ENCODE data around the gene SLC25A10.
"Not testable (repeated sequence)": the region's sequence is repeated elsewhere in the genome, so short reads cannot be mapped to it uniquely, and the experiment has no call there.

The SLC25A10 gene, protein sequence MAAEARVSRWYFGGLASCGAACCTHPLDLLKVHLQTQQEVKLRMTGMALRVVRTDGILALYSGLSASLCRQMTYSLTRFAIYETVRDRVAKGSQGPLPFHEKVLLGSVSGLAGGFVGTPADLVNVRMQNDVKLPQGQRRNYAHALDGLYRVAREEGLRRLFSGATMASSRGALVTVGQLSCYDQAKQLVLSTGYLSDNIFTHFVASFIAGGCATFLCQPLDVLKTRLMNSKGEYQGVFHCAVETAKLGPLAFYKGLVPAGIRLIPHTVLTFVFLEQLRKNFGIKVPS

DNA sequence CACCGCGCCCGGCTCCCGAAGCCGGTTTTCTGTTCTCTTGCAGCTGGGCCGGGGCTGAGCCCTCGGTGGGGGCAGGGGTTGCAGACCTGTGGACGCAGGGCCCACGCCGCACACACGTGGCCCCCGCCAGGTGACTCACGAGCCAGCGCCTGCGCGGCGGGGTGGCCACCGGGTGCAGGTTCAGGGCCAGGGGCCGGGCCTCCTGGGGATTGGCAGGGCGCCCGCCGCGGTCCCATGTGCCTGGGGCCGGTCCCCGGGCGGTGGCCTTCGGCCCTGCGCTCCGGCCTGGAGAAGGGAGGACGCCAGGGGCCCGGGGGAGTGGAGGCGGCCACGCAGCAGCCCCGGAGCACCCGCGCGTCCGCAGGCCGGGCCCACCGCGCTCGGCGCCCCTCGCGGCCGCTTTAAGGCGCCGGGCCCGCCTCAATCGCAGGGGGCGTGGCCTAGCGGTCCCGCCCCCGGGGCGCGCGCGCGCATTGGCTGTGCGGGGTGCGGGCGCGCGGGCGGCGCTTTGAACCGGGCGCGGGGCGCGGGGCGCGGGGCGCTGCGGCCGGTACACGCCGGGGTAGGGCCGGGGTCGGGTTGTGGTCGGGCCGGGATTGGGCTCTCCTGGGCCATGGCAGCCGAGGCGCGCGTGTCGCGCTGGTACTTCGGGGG lies at the start of gene SLC25A10:
TSS of gene SLC25A10 (plus strand) at position 471 of the 654 bp plus-strand sequence. CDS start at position 614, 143 bp downstream.
- DNase-seq (ENCODE audit: low read depth in 2 of 2): peak; percentile 36 to 53

DNA sequence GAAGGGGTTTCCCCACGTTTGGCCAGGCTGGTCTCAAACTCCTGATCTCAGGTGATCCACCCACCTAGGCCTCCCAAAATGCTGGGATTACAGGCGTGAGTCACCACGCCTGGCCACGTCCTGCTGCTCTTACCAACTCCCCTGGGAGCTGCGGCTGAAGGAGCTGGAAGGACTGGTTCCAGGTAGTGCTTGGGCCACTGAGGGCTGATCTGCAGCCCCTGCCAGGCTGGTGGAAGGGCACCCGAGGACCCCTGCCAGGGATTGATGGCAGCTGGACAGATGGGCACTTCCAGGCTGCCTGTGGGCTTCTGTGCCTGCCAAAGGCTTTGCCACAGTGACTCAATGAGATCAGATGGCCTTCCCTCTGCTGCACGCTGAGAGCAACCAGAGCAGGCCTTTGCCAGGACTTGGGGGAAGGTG lies 48.0 kb upstream of the SLC25A10 start:
- no peak for DNase-seq (ENCODE audit: low read depth in 2 of 2)

DNA sequence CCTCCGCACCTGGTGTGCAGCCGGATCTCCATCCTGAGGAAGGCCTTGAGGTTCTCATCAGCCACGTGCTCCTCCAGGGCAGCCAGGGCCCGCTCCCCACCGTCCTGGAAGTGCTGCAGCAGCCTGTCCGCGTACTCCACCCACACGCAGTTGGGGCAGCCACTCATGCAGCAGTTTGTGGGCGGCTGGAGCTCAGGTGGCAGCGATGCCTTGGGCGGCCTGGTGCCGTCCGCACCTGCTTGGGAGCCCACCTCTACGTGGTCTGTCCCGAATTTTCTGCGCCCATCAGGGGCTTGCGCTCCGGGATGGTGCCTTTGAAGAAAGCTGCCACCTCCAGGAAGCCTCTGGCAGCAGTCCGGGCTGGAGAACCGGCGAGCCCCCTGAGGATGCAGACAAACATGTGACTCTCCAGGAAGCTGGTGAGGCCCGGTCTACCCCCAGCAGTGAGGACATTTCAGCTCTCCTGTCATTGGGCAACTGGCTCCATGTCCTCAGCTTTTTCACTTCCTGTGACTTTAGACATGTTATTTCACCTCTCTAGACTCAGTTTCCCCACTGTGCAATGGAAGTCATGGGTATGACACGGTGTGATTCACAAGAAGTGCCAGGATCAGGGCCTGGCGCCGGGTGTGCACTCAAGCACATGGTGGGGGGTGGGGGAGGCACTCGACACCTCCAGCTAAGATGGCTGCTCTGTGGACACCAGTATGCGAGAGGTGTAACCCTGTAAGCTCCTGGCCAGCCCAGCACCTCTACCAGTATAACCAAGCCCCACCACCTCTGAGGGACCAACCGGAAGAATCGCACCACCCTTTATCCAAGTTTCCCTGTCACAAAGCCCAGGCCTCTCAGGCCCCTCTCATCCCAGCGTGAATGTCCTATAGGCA lies 46.6 kb upstream of the SLC25A10 start:
- DNase-seq (ENCODE audit: low read depth in 2 of 2): no peak

DNA sequence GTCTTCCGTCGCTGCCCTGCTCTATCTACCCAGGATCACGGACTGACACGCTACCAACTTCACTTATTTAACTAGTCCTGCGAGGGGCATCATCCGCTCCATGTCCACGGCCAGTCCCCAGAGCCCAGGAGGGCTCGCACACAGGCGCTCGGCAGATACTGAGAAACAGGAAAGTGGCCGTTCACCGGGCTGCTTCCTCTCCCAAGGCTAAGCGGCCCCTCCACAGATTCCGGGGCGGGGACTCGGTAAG lies 46.1 kb upstream of the SLC25A10 start:
- DNase-seq (ENCODE audit: low read depth in 2 of 2): no peak

DNA sequence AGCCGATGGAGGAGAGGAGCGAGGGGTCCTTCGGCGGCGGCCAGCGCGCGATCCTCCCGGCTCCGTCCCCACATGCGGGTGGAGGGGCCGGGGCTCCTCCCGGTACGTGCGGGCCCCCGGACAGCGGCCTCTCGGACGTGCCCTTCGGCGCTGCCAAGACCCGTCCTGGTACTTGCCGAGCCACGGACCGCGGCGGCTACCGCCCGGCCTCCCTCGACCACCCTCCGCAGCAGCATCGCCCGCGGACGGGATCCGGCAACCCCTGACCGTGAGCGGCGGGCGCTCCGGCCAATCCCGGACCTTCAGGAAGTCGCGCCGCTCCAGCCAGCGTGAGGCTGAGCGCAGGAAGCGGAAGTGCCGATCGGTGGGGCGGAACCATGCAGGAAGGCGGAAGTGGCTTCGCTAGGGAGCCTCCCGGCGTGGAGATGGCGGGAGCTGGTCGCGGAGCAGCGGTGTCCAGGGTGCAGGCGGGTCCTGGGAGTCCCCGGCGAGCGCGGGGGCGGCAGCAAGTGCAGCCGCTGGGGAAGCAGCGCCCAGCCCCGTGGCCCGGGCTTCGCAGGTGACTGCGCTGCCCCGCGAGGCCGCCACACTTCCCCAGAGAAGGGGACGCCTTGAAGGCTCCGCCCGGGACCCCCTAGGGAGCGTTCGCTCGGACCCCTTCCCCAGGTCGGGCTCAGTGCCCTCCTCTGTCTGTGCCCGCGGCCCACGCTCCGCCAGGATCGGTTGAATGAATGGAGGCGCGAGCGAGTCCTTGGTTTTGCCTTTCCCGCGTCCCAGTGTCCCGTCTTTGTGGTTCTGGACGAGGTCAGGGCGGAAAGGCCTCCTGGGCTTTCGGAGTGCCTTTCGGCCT lies 45.5 kb upstream of the SLC25A10 start, which contains the start of the genes CCDC137 and OXLD1:
TSS of gene CCDC137 (plus strand) at position 396 of the 850 bp plus-strand sequence. CDS start at position 426, 30 bp downstream.
TSS of gene OXLD1 (minus strand) at position 264 of the 850 bp plus-strand sequence. CDS start at position 236, 28 bp downstream.
- peak; percentile 85 to 87 for DNase-seq (ENCODE audit: low read depth in 2 of 2)

DNA sequence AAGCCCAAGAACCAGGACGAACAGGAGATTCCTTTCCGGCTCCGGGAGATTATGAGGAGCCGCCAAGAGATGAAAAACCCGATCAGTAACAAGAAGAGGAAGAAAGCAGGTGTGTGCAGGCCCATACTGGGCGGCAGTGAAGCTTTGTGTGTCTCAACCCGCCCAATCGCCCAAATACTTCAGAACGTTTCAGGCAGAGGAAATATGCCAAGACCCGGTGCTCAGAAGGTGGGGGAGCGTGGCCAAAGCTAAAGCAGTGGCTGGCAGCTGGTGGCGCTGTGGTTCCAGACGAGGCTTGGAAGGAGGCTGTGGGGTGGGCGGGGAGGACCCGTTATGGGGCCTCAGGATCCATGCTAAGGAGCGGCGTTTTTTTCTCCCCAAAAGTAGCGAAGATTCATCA lies 44.3 kb upstream of the SLC25A10 start:
- no peak for DNase-seq (ENCODE audit: low read depth in 2 of 2)

DNA sequence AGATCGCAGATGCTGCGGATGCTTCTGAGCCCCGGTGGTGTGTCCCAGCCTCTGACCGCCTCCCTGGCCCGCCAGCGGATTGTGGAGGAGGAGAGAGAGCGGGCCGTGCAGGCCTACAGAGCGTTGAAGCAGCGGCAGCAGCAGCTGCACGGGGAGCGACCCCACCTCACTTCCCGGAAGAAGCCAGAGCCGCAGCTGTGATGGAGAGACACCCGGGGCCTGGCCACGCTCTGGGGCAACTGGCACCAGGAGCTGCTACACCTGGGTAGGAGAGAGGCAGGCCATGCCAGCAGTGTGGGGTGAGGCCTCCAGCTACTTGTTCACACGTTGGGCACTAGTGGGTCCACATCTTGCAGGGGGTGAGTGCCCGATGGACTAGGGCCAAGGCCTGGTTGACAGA lies 39.6 kb upstream of the SLC25A10 start:
- DNase-seq (ENCODE audit: low read depth in 2 of 2): no peak

DNA sequence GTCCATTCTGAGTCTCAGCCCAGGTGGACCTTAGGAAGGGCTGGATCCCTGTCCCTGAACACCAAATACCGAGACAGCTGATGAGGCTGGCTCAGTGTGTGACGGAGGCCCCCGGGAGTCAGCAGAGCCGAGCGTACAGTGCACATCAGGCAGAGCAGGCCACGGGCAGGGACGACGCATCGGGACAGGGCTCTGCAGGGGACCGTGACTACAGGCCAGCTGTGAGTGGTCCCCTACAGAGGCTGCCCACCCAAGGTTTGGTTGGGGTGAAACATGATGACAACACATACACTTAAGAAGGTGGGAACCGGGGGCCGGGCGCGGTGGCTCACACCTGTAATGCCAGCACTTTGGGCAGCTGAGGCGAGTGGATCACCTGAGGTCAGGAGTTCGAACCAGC lies 39.1 kb upstream of the SLC25A10 start:
- no peak for DNase-seq (ENCODE audit: low read depth in 2 of 2)

DNA sequence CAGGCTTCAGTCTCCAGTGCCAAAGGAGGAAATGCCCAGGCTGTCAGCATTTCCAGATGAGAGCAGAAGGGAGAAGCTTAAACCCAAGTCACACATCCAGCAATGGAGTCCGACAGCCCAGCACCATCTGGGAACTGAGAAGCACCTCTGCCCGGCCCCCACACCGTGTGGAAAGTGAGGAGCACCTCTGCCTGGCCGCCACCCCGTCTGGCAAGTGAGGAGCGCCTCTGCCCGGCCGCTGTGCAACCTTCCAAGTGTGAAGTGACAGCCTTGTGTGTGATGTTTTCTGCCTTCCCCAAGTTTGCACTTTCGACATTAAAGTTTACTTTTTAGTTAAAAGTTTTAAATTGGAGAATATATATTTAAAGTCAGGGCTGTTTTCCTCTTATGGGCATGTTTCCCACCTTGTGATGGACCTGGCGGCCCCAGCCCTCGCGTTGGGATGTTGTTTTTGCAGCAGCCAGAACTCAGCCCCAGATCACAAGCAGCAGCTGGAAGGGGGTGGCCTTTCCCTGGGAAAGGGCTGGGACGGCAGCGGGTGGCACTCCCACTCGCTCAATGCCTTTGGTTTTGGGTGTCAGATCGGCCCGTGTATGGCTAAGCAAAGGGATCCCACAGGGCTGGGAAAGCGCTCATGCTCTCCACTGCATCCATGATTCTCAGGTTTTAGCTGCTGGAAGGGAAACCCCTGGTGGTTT lies 38.4 kb upstream of the SLC25A10 start:
- DNase-seq (ENCODE audit: low read depth in 2 of 2): no peak

DNA sequence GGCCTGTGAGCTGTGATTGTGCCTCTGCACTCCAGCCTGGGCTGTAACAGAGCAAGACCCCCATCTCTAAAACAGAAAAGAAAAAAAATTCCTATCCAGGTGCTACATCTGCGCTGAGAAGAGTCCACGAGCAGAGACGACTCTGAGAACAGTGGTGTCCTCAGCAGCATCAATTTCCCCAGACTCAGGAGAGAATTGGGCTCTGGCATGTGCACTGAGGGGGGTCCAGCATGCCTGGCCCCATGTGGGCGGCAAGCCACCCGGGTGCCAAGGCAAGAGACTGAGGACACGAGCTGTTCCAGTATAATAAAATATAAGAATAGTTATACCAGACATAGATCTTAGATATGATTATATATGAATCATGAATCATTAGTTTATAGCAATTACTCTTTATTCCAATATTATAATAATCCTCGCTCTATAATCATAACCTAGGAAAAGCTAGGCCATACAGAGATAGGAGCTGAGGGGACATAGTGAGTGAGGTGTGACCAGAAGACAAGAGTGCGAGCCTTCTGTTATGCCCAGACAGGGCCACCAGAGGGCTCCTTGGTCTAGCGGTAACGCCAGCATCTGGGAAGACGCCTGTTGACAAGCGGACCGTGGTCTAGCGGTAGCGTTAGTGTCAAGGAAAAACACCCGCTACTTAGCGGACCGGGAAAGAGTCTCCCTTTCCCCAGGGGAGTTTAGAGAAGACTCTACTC lies 36.4 kb upstream of the SLC25A10 start:
- not testable (repeated sequence) for DNase-seq (ENCODE audit: low read depth in 2 of 2)

DNA sequence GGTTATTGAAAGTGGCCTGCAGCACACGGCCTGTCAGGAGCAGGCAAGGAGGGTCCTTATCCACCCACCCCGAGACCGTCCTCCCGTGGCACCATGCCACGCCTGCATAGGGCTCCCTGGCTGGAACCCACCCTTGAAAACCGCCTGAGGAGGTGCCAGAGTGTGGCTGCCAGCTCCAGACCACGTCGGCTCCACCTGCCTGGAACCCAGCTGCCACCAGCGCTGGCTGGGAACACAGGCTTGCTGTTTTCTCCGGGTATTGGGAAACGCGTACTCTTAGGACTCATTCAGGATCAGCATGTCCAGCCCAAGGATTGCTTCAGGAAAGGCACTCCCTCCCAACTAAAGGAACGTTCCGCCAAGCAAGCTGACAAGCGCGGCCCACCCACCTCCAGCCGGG lies 35.2 kb upstream of the SLC25A10 start:
- DNase-seq (ENCODE audit: low read depth in 2 of 2): no peak

DNA sequence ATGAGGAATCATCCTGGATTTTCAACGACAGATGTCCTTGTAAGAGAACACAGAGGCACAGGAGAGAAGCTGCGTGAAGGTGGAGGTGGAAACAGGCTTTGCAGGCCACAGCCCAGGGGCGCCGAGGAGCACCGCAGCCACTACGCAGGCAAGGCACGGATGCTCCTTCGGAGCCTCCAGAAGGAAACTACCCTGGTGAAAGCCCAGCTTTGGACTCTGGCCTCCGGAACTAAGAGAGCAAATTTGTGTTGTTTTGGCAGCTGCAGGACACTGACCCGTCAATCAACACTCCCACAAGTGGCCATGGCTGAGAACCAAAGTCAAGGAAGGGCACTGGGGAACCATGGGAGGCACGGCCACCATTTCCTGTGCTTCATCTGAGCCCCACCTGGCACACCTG lies 31.9 kb upstream of the SLC25A10 start:
- no peak for DNase-seq (ENCODE audit: low read depth in 2 of 2)

DNA sequence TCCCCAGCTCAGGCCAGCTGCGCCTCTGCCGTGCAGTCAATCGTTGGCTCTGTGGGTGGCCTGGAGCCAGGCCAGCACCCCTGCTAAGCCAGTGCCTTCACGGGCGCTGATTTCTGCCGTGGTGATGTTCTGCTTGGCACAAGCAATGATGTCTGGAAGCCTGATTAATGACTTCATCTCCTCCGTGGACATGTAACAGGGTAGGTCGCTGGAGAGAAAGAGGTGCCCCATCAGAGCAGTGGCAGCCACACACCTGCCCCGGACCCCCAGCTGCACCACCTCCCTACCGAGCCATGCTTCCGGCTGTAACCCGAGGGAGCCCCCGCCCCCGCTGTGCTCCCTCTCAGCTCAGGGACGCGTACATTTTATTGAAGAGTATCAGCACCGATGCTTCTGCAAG lies 30.4 kb upstream of the SLC25A10 start:
- no peak for DNase-seq (ENCODE audit: low read depth in 2 of 2)

DNA sequence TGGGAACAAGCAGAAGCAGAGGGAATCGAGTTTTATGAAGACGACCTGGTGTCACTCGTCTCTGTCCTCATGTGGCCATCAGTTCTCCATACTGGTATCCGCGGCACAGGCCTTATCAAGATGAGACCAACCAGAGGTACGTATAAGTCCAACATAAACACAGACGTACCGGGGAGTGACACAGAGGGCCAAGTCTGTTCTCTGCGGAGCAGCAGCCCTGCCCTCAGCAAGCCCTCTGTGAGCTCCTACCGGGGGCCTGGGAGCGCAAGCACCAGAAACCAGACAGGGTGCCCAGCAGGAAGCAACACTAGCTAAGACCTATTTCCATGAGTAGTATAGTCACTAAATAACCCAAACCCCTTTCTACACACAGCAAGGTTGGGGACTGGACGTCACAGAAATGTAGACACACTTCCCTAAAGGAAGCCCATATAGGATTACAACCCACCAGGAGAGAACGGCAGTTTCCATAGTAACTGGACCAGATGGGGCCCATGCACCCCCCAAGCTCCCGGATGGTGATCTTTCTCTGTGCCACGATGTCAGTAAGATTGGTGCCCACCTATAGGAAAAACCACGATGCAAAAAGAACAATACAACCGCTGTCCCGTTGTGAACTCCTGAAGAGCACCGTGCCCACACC lies 29.4 kb upstream of the SLC25A10 start:
- no peak for DNase-seq (ENCODE audit: low read depth in 2 of 2)

DNA sequence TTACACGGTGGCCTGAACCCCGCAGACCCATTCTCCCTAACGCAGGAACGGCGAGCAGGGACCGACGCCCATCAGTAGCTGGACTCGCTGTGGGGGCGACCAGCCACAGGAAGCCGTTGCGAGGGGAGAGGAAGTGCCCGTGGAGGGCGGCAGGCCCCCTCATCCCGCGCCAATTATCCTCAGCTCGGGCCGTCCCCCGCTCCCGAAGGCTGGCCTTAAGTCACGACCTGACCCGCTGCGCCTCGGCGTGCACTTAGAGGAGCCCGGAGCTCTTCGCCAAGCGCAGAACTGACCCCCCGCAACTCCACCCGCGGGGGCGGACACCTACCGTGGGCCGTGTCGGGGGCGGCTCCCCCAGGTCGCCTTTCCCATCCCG lies 28.9 kb upstream of the SLC25A10 start:
- no peak for DNase-seq (ENCODE audit: low read depth in 2 of 2)

DNA sequence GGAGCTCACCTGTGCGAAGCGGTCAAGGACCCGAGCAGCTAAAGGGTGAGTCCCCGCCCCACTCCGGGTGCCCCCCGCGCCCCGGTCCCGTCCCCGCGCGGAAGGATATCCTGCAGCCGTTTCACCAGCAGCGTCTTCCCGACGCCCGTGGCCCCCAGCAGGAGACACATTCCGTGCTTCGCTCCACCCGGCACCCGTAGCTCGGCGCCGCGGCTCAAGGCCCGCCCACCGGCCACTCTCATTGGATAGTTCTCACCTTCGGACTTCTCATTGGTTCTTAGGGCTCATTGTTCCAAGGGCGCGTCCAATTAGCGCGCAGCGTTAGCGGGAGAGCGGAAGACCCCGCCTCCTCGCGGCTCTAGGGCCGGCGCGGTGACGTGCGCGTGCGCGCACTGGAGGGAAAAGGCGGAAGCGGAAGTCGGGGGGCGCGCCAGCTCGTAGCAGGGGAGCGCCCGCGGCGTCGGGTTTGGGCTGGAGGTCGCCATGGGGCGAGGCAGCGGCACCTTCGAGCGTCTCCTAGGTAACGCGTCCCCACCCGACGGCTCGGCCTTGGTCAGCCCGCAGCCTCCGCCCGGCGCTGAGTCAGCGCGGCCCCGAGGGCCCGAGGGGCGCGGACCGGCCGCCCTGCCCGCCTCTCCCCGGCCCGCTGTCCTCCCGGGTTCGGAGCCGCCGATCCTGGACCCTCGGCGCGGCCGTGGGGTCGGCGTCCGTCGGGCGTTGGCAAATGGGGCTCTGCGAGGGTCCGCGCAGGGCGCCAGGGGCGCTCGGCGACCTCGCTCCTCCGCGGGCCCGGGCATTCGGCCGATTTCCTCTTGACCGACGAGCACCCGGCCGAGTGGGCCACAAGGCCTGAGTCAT lies 28.3 kb upstream of the SLC25A10 start, which contains the start of the genes ARL16 and HGS:
TSS of gene ARL16 (minus strand) at position 214 of the 858 bp plus-strand sequence. CDS start at position 170, 44 bp downstream.
TSS of gene HGS (plus strand) at position 428 of the 858 bp plus-strand sequence. CDS start at position 484, 56 bp downstream.
- DNase-seq (ENCODE audit: low read depth in 2 of 2): peak; percentile 93 to 94

DNA sequence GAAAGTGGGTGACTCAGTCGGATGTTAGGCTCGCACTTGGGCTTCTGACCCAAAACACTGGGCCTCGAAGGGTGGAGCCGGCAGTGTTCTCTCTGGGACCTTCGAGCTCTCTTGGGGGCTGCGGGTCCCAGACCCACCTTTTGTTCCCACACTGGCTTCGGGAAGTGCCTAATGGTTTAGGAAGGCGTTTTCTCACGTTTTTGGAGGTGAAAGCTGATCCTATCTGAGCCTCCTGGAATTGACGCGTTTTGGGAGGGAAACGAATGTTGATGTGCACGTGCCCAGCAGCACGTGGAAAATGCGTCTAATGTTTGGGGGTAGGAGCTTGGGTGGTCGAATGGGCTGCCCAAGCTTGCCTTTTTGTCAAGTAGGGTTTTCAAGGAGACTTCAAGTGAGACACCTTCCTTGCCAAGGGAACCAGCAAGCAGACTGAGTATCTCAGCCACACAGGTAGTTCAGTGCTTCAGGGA lies 27.6 kb upstream of the SLC25A10 start:
- no peak for DNase-seq (ENCODE audit: low read depth in 2 of 2)

DNA sequence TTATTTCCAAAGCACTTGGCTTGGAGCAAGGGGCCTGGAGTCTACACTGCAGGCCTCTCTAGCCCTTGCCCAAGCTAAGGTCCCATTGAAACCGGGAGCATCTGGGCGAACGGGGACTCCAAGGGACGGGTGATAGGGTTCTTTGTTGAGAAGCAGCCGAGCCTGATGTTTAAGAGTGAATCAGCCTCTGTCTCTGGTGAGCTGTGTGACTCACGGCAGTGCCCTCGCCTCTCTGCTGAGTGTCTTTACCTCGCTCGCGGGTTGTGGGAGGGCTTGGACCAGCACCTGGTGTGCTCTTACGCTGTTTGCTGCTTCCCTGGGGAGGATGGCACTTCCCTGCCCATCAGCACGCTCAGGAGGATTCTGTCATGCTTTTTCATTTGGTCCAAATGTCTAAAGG lies 27.0 kb upstream of the SLC25A10 start:
- DNase-seq (ENCODE audit: low read depth in 2 of 2): no peak

Data from stimulated activated CD8-positive, alpha-beta memory T cell treated with anti-CD3 and anti-CD28 coated beads, Interleukin-7, amount 100 ng/mL, for 1 hour (primary cell).